Adrenal gland (tissue), 5 donors: ENCODE measurements around the gene POLR3E.

Experiments
- POLR2A ChIP-seq, 2 donors: fragments of 450-650 bp; IDR thresholded peaks; one replicate each; pipeline ENCODE4 v1.6.1; 2017; ENCODE audit warnings: antibody characterized with exemption in 2 of 2, mild to moderate bottlenecking in 2 of 2, moderate library complexity in 1 of 2
- TF ChIP-seq, protein P1 (sequence below), 6 experiments: fragments of 450-650 bp in 4 of 6; fragments of 200-600 bp in 2 of 6; sonication (generic) in 1 of 6; IDR thresholded peaks; 1 replicate in 5 of 6; 2 replicates in 1 of 6; pipeline versions ENCODE4 v1.5.1 to v1.8.0; 2016 to 2021; ENCODE audit warnings: antibody characterized with exemption in 6 of 6, mild to moderate bottlenecking in 2 of 6, moderate library complexity in 1 of 6
- donor health status: DM: no; HTN: no; CAD: no.

DNA sequence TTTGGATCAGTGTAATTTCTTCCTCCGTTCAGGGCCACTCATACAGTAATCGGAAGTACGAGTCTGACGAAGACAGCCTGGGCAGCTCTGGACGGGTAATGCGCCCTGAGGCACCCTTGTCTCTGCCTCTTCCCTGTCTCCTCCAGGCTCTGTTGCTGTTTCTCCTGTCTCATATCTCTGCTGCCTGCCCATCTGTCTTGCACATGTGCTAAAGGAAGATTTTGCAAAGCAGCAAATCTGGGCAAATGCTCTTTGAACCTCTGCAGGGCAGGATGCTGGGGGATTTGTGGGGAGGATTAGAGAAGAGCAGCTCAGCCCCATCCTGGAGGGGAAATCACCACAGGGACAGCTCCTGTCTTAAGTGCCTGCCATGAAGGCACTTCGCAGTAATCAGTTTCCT lies 32.4 kb upstream of the POLR3E start:
- TF ChIP-seq, protein P1, sequence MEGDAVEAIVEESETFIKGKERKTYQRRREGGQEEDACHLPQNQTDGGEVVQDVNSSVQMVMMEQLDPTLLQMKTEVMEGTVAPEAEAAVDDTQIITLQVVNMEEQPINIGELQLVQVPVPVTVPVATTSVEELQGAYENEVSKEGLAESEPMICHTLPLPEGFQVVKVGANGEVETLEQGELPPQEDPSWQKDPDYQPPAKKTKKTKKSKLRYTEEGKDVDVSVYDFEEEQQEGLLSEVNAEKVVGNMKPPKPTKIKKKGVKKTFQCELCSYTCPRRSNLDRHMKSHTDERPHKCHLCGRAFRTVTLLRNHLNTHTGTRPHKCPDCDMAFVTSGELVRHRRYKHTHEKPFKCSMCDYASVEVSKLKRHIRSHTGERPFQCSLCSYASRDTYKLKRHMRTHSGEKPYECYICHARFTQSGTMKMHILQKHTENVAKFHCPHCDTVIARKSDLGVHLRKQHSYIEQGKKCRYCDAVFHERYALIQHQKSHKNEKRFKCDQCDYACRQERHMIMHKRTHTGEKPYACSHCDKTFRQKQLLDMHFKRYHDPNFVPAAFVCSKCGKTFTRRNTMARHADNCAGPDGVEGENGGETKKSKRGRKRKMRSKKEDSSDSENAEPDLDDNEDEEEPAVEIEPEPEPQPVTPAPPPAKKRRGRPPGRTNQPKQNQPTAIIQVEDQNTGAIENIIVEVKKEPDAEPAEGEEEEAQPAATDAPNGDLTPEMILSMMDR (IDR thresholded peaks at IDR 0.05): no peak
- TF ChIP-seq POLR2A (IDR thresholded peaks at IDR 0.05): no peak
